ENCODE measurements around the gene PIGU.

The PIGU gene

DNA sequence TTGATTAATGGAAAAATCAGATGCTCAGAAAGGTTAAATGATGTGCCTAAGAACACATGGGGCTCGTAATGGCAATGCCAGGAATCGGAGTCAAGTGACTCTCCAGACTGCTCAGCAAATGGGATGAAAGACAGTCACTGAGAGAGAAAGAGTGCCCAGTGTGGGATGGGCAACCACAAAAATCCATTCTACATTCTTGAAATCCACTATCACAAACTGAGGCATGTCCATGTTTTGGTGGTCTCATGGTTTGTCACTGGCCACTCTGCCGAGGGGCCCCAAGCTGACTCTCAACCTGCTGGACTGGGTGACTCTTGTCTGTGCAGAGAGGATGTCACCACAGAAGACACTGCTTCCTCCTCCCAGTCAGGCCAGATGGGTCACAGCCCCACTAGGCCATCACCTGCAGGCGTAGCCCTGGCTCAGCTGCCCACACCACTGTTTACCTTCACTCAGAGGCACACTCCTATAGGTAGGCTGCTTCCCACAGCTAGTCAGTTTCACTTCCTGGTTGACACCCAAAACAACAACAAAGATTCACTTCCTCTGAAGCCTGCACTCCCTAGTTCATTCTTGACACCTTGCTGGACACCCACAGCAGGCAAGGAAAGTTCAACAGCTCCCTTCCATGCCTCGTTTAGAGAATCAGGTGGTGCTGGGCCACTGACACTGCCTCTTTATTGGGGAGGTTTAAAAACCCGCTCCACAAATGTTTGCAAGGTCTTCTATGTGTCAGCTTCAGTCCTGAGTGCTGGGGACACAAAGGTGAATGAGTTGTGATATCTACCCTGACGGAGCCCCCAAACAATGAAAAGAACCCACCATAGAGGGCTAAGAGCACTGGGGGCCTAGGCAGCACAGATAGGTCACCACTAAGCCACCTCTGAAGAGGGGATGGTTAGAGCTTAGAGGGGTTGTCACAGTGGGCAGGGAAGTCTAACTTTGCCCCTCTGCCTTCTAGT is 96.6 kb downstream of the PIGU start:
- no peak overlapping the region for H3K4me3 ChIP-seq (ENCODE audit: low read length)
- no peaks in the 10 kb centered on the region for H3K9me3 ChIP-seq (ENCODE audit: insufficient read depth, low read depth, low read length)
- H3K36me3 ChIP-seq (ENCODE audit: insufficient read depth, low read depth, low read length): peaks cover 10% of the 10 kb centered on the region
- no peak overlapping the region for H3K9ac ChIP-seq (ENCODE audit: low read depth, low read length)
- no peak overlapping the region for H3K27ac ChIP-seq (ENCODE audit: low read length)
- H3K27me3 ChIP-seq (ENCODE audit: insufficient read depth, low read length): no peaks in the 10 kb centered on the region
- H3K4me1 ChIP-seq (ENCODE audit: insufficient read depth, low read length): no peaks in the 10 kb centered on the region

DNA sequence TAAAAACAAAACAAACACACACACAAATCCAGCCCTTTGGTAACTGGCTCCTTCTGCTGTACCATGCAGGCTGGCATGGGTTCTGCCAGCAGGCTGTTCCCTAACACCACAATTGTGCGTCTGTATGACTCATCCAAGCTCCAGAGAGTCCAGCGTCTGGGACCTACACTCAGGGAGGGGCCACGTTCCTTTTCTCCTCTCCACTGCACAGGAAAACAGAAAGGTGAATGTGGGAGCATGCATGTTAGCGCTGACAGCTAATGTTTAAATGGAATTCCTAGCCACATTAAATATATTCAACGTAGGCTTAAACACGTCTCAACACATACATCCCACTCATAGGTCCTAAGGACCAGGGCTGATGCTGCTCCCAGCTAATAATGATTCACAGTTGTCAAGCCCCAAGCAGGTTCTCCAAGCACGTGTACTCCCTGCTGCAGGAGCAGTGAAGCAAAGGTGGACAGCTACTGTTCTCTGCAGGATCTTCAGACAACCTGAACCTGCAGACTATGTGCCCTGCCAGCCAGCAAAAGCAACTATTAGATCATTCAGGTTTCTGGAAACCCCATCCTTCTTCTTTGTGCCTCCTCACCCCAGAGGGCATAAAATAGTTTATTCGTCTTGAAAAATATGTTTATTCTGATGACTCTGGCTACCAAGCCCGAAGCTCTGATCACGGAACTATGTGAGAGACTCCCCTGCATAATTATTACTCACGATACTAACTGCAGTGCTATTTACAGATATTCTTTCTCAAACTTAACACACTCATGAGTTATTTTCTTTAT is 97.5 kb downstream of the PIGU start:
- H3K9me3 ChIP-seq (ENCODE audit: insufficient read depth, low read depth, low read length): no peaks in the 10 kb centered on the region
- no peak overlapping the region for H3K4me3 ChIP-seq (ENCODE audit: low read length)
- peaks cover 16% of the 10 kb centered on the region for H3K36me3 ChIP-seq (ENCODE audit: insufficient read depth, low read depth, low read length)
- H3K4me1 ChIP-seq (ENCODE audit: insufficient read depth, low read length): no peaks in the 10 kb centered on the region
- no peaks in the 10 kb centered on the region for H3K27me3 ChIP-seq (ENCODE audit: insufficient read depth, low read length)
- H3K27ac ChIP-seq (ENCODE audit: low read length): no peak overlapping the region
- H3K9ac ChIP-seq (ENCODE audit: low read depth, low read length): no peak overlapping the region

DNA sequence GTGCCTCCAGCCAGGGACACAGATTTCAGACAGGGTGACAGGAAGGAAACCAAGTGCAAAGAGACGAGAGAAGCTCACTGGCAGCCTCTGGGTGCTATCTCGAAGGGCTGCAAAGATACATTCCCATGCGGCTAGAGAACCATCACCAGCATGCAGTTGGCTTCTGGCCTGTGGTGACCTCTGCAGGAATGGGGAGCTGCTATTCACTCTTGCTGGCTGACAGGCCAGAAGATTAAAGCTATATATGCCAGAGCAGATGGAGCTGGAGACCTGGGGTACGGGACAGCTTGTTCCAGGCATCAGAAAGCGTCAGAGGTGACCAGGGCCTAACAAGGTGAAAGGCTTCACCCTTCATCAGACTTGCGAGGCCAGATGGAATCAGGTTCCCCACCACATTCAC is 98.4 kb downstream of the PIGU start:
- H3K9ac ChIP-seq (ENCODE audit: low read depth, low read length): no peak overlapping the region
- no peaks in the 10 kb centered on the region for H3K4me1 ChIP-seq (ENCODE audit: insufficient read depth, low read length)
- H3K27ac ChIP-seq (ENCODE audit: low read length): no peak overlapping the region
- H3K27me3 ChIP-seq (ENCODE audit: insufficient read depth, low read length): no peaks in the 10 kb centered on the region
- H3K36me3 ChIP-seq (ENCODE audit: insufficient read depth, low read depth, low read length): peaks cover 16% of the 10 kb centered on the region
- H3K4me3 ChIP-seq (ENCODE audit: low read length): no peak overlapping the region
- no peaks in the 10 kb centered on the region for H3K9me3 ChIP-seq (ENCODE audit: insufficient read depth, low read depth, low read length)

DNA sequence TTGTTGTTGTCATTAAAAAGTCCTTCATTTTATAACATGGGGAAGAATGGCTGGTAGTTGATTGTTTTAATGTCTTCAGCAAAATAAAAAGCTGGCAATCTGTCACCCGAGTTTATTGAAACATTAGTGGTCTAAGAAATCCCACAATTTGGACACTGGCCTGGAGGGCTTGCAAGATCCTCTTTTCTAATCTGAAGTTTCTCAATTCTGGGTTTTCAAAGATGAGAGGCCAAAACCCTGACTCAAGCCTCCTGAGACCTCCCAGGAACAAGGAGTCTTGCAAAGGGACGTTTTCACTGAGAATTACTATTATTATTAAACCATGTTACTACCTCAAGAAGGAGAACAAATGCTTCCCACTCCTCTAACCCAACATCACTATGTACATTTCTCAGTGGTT is 98.9 kb downstream of the PIGU start:
- no peak overlapping the region for H3K4me3 ChIP-seq (ENCODE audit: low read length)
- H3K9ac ChIP-seq (ENCODE audit: low read depth, low read length): no peak overlapping the region
- H3K4me1 ChIP-seq (ENCODE audit: insufficient read depth, low read length): no peaks in the 10 kb centered on the region
- no peaks in the 10 kb centered on the region for H3K27me3 ChIP-seq (ENCODE audit: insufficient read depth, low read length)
- H3K27ac ChIP-seq (ENCODE audit: low read length): no peak overlapping the region
- no peaks in the 10 kb centered on the region for H3K9me3 ChIP-seq (ENCODE audit: insufficient read depth, low read depth, low read length)
- peaks cover 16% of the 10 kb centered on the region for H3K36me3 ChIP-seq (ENCODE audit: insufficient read depth, low read depth, low read length)

DNA sequence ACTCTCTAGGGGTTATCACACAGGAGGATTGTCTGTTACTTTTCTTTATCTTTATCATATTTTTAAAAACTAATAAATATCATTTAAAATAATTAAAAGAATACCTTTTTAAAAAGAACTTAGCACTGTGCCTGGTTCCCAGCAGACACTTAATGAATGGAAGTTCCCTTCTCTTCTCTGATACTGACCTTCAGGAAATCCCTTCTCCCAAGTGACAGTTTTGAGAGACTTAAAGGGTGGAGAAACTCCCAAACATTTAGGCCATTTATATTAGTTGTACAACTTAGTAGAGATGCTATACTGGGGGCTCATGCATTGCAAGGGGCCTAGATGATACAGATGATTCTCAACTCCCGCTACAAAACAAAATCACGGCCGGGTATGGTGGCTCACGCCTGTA is 99.8 kb downstream of the PIGU start:
- H3K4me1 ChIP-seq (ENCODE audit: insufficient read depth, low read length): no peaks in the 10 kb centered on the region
- no peaks in the 10 kb centered on the region for H3K9me3 ChIP-seq (ENCODE audit: insufficient read depth, low read depth, low read length)
- no peaks in the 10 kb centered on the region for H3K27me3 ChIP-seq (ENCODE audit: insufficient read depth, low read length)
- H3K36me3 ChIP-seq (ENCODE audit: insufficient read depth, low read depth, low read length): peaks cover 16% of the 10 kb centered on the region
- no peak overlapping the region for H3K9ac ChIP-seq (ENCODE audit: low read depth, low read length)
- no peak overlapping the region for H3K4me3 ChIP-seq (ENCODE audit: low read length)
- no peak overlapping the region for H3K27ac ChIP-seq (ENCODE audit: low read length)

DNA sequence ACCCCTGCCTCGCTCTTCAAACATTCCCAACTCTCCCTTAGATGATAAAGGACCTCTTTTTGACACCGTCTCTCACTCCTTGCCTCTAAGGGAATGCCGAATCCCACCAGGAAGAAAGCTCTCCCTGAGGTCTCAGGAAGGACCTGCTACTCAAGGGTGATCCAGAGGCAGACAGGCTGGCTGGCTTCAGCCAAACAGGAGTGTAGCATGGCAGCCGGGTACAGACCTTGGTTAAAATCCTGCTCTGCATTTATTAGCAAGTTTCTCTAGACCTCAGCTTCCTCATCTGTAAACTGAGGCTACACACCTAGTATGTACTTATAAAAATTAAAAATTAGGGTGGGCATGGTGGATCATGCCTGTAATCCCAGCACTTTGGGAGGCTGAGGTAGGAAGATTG is 101.1 kb downstream of the PIGU start:
- Histone ChIP-seq H3K4me3 (ENCODE audit: low read length) (no peak overlapping the region), H3K9me3 (ENCODE audit: insufficient read depth, low read depth, low read length) (no peaks in the 10 kb centered on the region), H3K27me3 (ENCODE audit: insufficient read depth, low read length) (no peaks in the 10 kb centered on the region), H3K27ac (ENCODE audit: low read length) (no peak overlapping the region), H3K9ac (ENCODE audit: low read depth, low read length) (no peak overlapping the region), H3K36me3 (ENCODE audit: insufficient read depth, low read depth, low read length) (peaks cover 13% of the 10 kb centered on the region), H3K4me1 (ENCODE audit: insufficient read depth, low read length) (no peaks in the 10 kb centered on the region)

DNA sequence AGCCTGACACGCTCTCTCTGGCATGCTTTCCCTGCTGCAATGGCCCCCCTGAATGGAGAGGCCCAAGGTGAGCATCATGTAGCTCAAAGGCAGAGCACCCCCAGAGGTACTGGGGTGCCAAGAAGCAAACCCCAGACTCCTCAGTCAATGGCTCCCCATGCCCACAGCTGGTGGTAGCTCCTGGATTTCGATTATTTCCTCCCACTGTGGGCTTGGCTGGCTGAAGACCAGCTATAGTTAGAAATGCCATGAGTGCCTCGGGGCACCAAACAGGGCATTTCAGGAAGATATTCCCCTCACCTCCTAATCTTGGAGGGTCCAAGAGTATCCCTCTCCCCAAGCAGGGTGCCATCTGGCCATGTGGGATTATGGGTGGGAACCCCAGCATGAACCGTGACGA is 101.6 kb downstream of the PIGU start:
- Histone ChIP-seq H3K4me3 (ENCODE audit: low read length) (no peak overlapping the region), H3K27ac (ENCODE audit: low read length) (no peak overlapping the region), H3K9me3 (ENCODE audit: insufficient read depth, low read depth, low read length) (no peaks in the 10 kb centered on the region), H3K27me3 (ENCODE audit: insufficient read depth, low read length) (no peaks in the 10 kb centered on the region), H3K4me1 (ENCODE audit: insufficient read depth, low read length) (no peaks in the 10 kb centered on the region), H3K9ac (ENCODE audit: low read depth, low read length) (no peak overlapping the region), H3K36me3 (ENCODE audit: insufficient read depth, low read depth, low read length) (peaks cover 14% of the 10 kb centered on the region)

DNA sequence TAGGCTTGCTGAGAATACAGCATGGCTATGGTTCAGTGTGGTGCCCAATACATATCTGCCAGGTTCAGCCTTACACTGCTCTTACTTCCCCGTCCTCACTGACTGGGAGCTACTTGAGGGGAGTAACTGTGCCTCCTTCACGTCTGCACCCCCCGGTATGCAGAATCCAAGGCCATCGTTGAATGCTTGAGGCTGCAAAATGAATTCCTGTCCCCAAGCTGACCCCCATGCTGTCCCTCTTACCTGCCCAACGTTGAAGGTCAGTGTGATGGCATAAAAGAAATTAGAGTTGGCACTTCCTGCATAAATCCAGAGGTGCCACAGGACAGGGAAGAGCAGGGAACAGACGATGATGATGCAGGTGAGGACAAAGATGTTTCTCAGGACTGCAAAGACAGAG is 102.0 kb downstream of the PIGU start:
- Histone ChIP-seq H3K36me3 (ENCODE audit: insufficient read depth, low read depth, low read length) (peaks cover 14% of the 10 kb centered on the region), H3K9me3 (ENCODE audit: insufficient read depth, low read depth, low read length) (no peaks in the 10 kb centered on the region), H3K27ac (ENCODE audit: low read length) (no peak overlapping the region), H3K4me1 (ENCODE audit: insufficient read depth, low read length) (no peaks in the 10 kb centered on the region), H3K9ac (ENCODE audit: low read depth, low read length) (no peak overlapping the region), H3K4me3 (ENCODE audit: low read length) (no peak overlapping the region), H3K27me3 (ENCODE audit: insufficient read depth, low read length) (no peaks in the 10 kb centered on the region)

DNA sequence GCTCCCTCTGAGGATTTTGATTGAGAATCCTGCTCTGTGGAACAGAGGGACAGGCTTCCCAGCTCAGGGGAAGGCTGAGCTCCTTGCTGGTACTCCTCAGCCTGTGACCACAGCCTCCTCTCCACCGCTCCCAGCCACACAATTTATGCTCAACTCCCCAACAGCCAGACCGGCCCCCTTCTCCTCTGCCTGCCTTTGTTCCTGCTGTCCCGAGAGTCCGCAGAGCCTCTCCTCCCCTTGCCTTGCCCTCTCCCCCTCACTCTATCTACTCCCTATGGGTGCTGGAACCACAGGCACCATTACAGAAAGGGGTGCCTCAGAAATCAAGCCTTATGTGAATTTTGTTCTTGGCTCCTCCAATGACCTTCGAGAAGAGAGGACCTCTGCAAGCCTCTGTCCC is 102.5 kb downstream of the PIGU start:
- peaks cover 14% of the 10 kb centered on the region for H3K36me3 ChIP-seq (ENCODE audit: insufficient read depth, low read depth, low read length)
- no peaks in the 10 kb centered on the region for H3K4me1 ChIP-seq (ENCODE audit: insufficient read depth, low read length)
- H3K27ac ChIP-seq (ENCODE audit: low read length): no peak overlapping the region

DNA sequence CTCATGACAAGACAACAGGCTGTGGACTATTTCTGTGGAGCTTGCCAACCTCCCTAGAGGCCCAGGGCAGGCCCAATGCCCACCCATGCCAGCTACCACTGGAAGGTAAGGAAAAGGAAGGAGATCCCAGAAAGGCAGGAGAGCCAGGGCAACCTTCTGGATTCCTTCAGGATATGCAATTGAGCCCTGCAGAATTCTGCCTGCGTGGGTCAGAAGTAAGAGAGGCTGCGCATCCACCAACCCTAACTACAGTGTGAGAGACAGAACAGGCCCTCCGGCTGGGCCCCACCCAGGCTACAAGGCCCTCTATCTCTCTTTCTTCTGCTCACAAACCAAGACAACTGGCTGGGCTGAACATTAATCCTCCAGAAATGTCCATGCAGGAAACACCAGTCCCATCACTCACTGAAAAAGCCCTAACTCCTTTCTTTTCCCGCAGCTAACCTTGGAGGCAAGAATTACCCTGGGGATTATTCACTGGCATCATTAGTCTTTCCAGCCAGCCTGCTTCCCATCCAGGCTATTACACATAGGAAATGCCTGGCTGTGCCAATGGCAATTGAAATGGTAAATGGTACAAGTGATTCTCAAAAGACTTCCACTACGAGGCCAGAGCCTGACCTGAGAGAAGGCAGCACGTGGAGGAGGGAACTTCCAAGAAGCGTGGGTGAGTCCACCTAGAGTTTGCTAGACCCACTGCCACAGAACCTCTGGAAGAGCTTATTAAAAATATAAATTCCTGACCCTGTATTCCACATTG is 103.2 kb downstream of the PIGU start:
- Histone ChIP-seq H3K4me1 (ENCODE audit: insufficient read depth, low read length) (no peaks in the 10 kb centered on the region), H3K9me3 (ENCODE audit: insufficient read depth, low read depth, low read length) (no peaks in the 10 kb centered on the region), H3K4me3 (ENCODE audit: low read length) (no peak overlapping the region), H3K27ac (ENCODE audit: low read length) (no peak overlapping the region), H3K36me3 (ENCODE audit: insufficient read depth, low read depth, low read length) (peaks cover 15% of the 10 kb centered on the region), H3K9ac (ENCODE audit: low read depth, low read length) (no peak overlapping the region), H3K27me3 (ENCODE audit: insufficient read depth, low read length) (no peaks in the 10 kb centered on the region)

More for the DNA sequence above, 102.5 kb downstream of the PIGU start:
- no peaks in the 10 kb centered on the region for H3K27me3 ChIP-seq (ENCODE audit: insufficient read depth, low read length)
- H3K4me3 ChIP-seq (ENCODE audit: low read length): no peak overlapping the region
- H3K9me3 ChIP-seq (ENCODE audit: insufficient read depth, low read depth, low read length): no peaks in the 10 kb centered on the region
- H3K9ac ChIP-seq (ENCODE audit: low read depth, low read length): no peak overlapping the region

DNA sequence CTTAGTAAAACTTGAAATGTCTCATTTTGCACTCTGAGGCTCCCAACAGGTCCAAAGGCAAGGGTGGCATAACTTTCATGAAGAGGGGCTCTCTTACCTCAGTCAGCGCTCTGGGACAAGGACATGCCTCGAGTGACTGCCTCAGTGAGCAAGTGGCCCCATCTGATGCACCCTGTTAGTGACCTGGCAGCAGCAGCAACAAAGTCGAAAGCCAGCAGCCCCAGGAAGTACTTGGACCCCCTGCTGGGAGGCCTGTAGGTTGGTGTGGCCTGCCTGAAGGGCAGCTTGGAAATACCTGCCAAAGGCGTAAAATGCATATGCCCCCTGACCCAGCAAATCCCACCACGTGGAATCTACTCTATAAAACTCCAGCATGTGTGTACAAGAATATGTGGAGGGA is 105.1 kb downstream of the PIGU start:
- Histone ChIP-seq H3K9me3 (ENCODE audit: insufficient read depth, low read depth, low read length) (no peaks in the 10 kb centered on the region), H3K27ac (ENCODE audit: low read length) (no peak overlapping the region), H3K27me3 (ENCODE audit: insufficient read depth, low read length) (no peaks in the 10 kb centered on the region), H3K4me1 (ENCODE audit: insufficient read depth, low read length) (peaks cover 6% of the 10 kb centered on the region), H3K9ac (ENCODE audit: low read depth, low read length) (no peak overlapping the region), H3K4me3 (ENCODE audit: low read length) (no peak overlapping the region), H3K36me3 (ENCODE audit: insufficient read depth, low read depth, low read length) (peaks cover 19% of the 10 kb centered on the region)

Measured in iPS-20b (cell line).